OCI-LY1 (cell line): ENCODE results near the gene SCRG1.

ENCODE experiments used
- CTCF ChIP-seq: fragments of 200-600 bp; sonication (generic), shearing (Covaris generic); IDR thresholded peaks from 2 replicates; pipeline ENCODE4 v1.5.1; 2017; ENCODE audit warnings: mild to moderate bottlenecking, antibody characterized with exemption, low read length, moderate library complexity, mixed read lengths
- EZH2 ChIP-seq: fragments of 200-600 bp; sonication (generic), shearing (Covaris generic); IDR thresholded peaks from 2 replicates; pipeline ENCODE4 v1.8.0; 2017; ENCODE audit warnings: borderline replicate concordance, mixed run types, mild to moderate bottlenecking, antibody characterized with exemption, low read length, moderate library complexity, mixed read lengths

GRCh38 chr4:173345648-173346047, 53.3 kb downstream of the SCRG1 start:
- no peak for TF ChIP-seq CTCF
- no peak for TF ChIP-seq EZH2
